Breast epithelium (tissue), 3 donors: ENCODE data around the gene ROBO2.

ENCODE experiments used
- CTCF ChIP-seq, 3 donors: fragments of 450-650 bp; IDR thresholded peaks; one replicate each; pipeline ENCODE4 v1.5.1; 2016 to 2017; ENCODE audit warnings: antibody characterized with exemption in 3 of 3, mild to moderate bottlenecking in 3 of 3, moderate library complexity in 3 of 3
- POLR2A ChIP-seq: fragments of 450-650 bp; IDR thresholded peaks from one replicate; pipeline ENCODE4 v1.6.1; 2016; ENCODE audit warnings: antibody characterized with exemption, mild to moderate bottlenecking, moderate library complexity
- POLR2AphosphoS5 ChIP-seq, 3 donors: sonication (generic); formaldehyde crosslinking; IDR thresholded peaks; one replicate each; pipeline ENCODE4 v1.6.1; 2017; ENCODE audit warnings: antibody characterized with exemption in 3 of 3

- TF ChIP-seq CTCF (IDR thresholded peaks at IDR 0.05) (no peak), POLR2A (no peak), POLR2AphosphoS5 (IDR thresholded peaks at IDR 0.05) (no peak)
Measured at GRCh38 chr3:77648214-77648613, 608.3 kb downstream of the ROBO2 start.
